GM23248 (cell line): Measurements from ENCODE around the gene PSMD5.

ENCODE experiments used
- EZH2 ChIP-seq: fragments of 200-600 bp; sonication (generic); IDR thresholded peaks from 2 replicates; pipeline ENCODE4 v1.6.1; 2018; ENCODE audit warnings: antibody characterized with exemption, mild to moderate bottlenecking; ENCODE audit not compliant: insufficient read depth, poor library complexity, severe bottlenecking
- EZH2phosphoT487 ChIP-seq: fragments of 200-600 bp; sonication (generic); IDR thresholded peaks from 2 replicates; pipeline ENCODE4 v1.6.1; 2018; ENCODE audit warnings: antibody characterized with exemption, moderate library complexity, mild to moderate bottlenecking, low read depth; ENCODE audit not compliant: insufficient read depth

GRCh38 chr9:120865809-120866208 is 23.1 kb upstream of the PSMD5 start:
- TF ChIP-seq EZH2 (no peak), EZH2phosphoT487 (no peak)
